Measurements from ENCODE around the gene ZNF32.
A peak's percentile ranks its signal among the peaks of the same experiment; 100 is the strongest.

The ZNF32 gene

DNA sequence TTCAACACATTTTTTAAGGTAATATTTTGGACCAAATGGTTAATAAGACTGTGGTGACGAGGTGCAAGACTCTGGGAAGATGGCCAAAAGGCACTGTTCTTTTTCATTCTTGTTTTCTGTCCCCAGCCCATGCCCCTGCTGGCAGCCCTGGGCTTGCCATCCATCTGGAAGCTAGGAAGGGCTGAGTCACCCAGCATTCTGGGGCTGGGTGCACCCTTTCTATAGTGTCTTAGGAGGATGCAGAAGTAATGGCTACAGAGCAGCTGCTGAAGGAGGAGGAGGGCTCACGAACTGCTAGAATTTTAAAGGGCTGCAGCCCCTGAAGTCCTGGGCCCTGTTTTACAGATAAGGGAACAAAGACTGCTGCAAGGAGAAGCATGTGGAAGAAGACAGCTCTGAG is 42.8 kb upstream of the ZNF32 start:
- no peaks in the 10 kb centered on the region for H3K36me3 ChIP-seq (ENCODE audit: insufficient read depth, low read length)
- H3K9ac ChIP-seq (ENCODE audit: insufficient read length) = no peak overlapping the region
- H3K4me3 ChIP-seq = no peak overlapping the region
- H3K9me3 ChIP-seq (ENCODE audit: low read depth, low read length) = no peaks in the 10 kb centered on the region
- no peak for TF ChIP-seq EZH2 (IDR thresholded peaks at IDR 0.05)
- TF ChIP-seq FOXP2 (optimal IDR thresholded peaks at IDR 0.05; ENCODE audit: control extremely low read depth, extremely low read length, insufficient read depth) = no peak
- TF ChIP-seq POLR2AphosphoS5 (IDR thresholded peaks at IDR 0.05; ENCODE audit: borderline replicate concordance, low read depth, low read length) = no peak
- DNase-seq (ENCODE audit: low read depth, low spot score) = no peak
- no peak overlapping the region for H3K27ac ChIP-seq

DNA sequence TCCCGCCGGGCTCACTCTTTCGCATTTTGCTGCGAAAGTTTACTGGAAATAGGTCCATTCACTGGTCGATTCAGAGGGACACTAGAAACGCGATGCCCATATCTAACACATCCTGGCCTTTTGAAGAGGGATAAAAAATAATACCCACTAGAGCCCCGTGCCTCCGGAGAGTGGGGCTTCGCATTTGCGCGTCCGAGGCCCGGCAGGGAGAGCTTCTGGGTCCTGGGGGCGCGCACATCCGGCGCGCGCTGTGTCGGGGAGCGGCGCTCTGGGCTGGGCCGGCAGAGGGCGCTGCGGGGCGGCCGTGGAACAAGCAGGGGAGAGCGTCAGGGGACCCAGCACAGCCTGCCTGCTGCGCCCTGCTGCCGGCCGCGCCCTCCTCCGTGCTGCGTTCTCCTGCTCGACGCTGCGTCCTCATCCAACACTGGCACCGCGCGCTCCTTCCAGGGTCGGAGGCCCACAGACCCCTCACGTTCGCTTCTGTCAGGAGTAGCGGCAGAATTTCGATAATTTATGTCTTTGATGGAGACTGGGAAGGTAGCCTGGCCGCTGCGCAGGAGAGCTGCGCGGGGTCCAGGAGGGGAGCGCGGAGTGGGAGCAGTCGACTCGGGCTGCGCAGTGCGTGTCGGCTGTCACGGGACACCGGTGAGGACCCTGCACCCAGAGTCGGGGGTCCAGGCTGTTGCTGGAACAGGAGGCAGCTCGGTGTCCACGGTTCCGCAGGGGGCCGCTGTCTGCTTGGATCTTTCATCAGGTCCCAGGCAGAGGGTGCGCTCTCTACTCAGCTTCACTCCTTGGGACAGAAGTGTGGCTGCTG is 41.5 kb upstream of the ZNF32 start:
- Histone ChIP-seq H3K36me3 (ENCODE audit: insufficient read depth, low read length) (no peaks in the 10 kb centered on the region), H3K9me3 (ENCODE audit: low read depth, low read length) (no peaks in the 10 kb centered on the region), H3K4me3 (peak overlapping the region; percentile 72), H3K27ac (no peak overlapping the region), H3K9ac (ENCODE audit: insufficient read length) (no peak overlapping the region)
- DNase-seq (ENCODE audit: low read depth, low spot score) = no peak
- TF ChIP-seq POLR2AphosphoS5 (IDR thresholded peaks at IDR 0.05; ENCODE audit: borderline replicate concordance, low read depth, low read length) (no peak), FOXP2 (optimal IDR thresholded peaks at IDR 0.05; ENCODE audit: control extremely low read depth, extremely low read length, insufficient read depth) (no peak), EZH2 (IDR thresholded peaks at IDR 0.05) (no peak)

DNA sequence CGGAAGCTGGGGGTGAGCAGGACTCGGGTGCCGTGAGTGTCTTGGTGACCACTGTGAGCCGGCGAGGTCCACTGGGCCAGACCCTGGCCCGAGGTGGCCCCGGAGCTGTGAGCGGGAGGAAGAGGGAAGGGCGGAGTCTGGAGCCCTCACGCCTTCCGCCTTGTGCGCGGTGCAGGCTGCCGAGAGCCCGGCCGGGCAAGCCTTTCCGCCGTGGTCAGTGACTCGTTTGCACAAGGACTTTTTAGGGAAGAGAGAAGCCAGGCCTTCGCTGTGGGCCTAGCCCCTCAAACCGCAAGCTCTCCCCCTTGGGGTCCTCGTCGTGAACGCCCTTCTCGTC is 40.9 kb upstream of the ZNF32 start:
- Histone ChIP-seq H3K36me3 (ENCODE audit: insufficient read depth, low read length) (no peaks in the 10 kb centered on the region), H3K4me3 (peak overlapping the region; percentile 72), H3K9me3 (ENCODE audit: low read depth, low read length) (no peaks in the 10 kb centered on the region), H3K27ac (no peak overlapping the region), H3K9ac (ENCODE audit: insufficient read length) (no peak overlapping the region)
- no peak for DNase-seq (ENCODE audit: low read depth, low spot score)
- no peak for TF ChIP-seq EZH2 (IDR thresholded peaks at IDR 0.05)
- TF ChIP-seq POLR2AphosphoS5 (IDR thresholded peaks at IDR 0.05; ENCODE audit: borderline replicate concordance, low read depth, low read length) = no peak
- TF ChIP-seq FOXP2 (optimal IDR thresholded peaks at IDR 0.05; ENCODE audit: control extremely low read depth, extremely low read length, insufficient read depth) = no peak

DNA sequence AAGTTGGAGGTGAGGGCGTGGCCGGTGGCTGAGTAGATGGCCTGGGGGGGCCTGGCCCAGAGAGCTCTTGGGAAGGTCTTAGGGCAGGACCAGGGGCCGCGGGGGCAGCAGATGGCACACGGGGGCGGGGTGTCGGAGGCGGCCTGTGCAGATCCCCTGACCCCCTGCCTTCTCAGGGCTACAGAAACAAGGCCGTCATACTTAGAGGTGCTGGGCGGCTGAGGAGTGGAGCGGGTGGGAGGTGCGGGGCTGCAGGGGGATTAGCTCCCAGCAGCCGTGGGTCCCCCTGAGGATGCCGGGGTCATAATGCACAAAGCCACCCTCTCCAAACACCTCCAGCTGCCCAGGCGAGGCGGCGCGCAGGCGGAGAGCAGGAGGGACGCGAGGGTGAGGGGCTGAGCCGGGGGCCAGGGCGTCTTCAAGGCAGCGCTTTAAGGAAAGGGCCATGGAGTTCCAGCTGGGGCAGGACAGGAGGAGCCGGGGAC is 40.4 kb upstream of the ZNF32 start:
- Histone ChIP-seq H3K4me3 (no peak overlapping the region), H3K9ac (ENCODE audit: insufficient read length) (no peak overlapping the region), H3K9me3 (ENCODE audit: low read depth, low read length) (no peaks in the 10 kb centered on the region), H3K27ac (no peak overlapping the region), H3K36me3 (ENCODE audit: insufficient read depth, low read length) (no peaks in the 10 kb centered on the region)
- no peak for TF ChIP-seq FOXP2 (optimal IDR thresholded peaks at IDR 0.05; ENCODE audit: control extremely low read depth, extremely low read length, insufficient read depth)
- no peak for TF ChIP-seq EZH2 (IDR thresholded peaks at IDR 0.05)
- TF ChIP-seq POLR2AphosphoS5 (IDR thresholded peaks at IDR 0.05; ENCODE audit: borderline replicate concordance, low read depth, low read length) = no peak
- no peak for DNase-seq (ENCODE audit: low read depth, low spot score)

DNA sequence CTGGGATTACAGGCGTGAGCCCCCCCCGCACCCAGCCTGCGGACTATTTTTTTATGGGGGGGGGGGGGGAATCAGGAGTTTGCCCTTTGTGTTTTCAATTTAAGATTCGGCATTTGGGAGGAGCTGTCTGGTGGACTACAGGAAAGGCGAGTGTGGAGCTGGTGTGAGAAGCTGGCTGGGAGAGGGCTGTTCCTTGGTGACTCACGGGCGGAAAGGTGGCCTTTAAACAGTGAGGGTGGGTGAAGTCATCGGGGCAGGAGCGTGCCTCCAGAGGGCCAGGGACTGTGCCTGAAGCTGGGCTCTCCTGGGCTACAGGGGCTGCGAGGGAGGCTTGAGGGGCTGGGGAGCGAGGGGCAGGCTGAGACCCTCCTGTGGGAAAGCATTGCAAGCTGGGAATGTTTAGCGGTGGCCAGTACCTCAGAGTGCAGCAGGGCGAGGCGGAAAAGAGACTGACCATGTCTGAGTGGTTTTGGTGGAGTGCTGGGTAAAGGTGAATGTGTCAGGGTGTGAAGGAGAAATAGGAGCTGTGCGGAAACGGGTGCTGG is 39.7 kb upstream of the ZNF32 start:
- DNase-seq (ENCODE audit: low read depth, low spot score) = no peak
- Histone ChIP-seq H3K4me3 (no peak overlapping the region), H3K9ac (ENCODE audit: insufficient read length) (no peak overlapping the region), H3K27ac (no peak overlapping the region), H3K9me3 (ENCODE audit: low read depth, low read length) (no peaks in the 10 kb centered on the region), H3K36me3 (ENCODE audit: insufficient read depth, low read length) (no peaks in the 10 kb centered on the region)
- TF ChIP-seq FOXP2 (optimal IDR thresholded peaks at IDR 0.05; ENCODE audit: control extremely low read depth, extremely low read length, insufficient read depth) (no peak), EZH2 (IDR thresholded peaks at IDR 0.05) (no peak), POLR2AphosphoS5 (IDR thresholded peaks at IDR 0.05; ENCODE audit: borderline replicate concordance, low read depth, low read length) (no peak)

- H3K36me3 ChIP-seq (ENCODE audit: insufficient read depth, low read length) = no peaks in the 10 kb centered on the region
Measured at GRCh38 chr10:43687373-43687772, 38.7 kb upstream of the ZNF32 start.

GRCh38 chr10:43686414-43686813 is 37.7 kb upstream of the ZNF32 start:
- no peak overlapping the region for H3K9ac ChIP-seq (ENCODE audit: insufficient read length)
- TF ChIP-seq POLR2AphosphoS5 (IDR thresholded peaks at IDR 0.05; ENCODE audit: borderline replicate concordance, low read depth, low read length) = no peak
- no peak for TF ChIP-seq EZH2 (IDR thresholded peaks at IDR 0.05)
- TF ChIP-seq FOXP2 (optimal IDR thresholded peaks at IDR 0.05; ENCODE audit: control extremely low read depth, extremely low read length, insufficient read depth) = no peak
- no peaks in the 10 kb centered on the region for H3K36me3 ChIP-seq (ENCODE audit: insufficient read depth, low read length)
- H3K9me3 ChIP-seq (ENCODE audit: low read depth, low read length) = no peaks in the 10 kb centered on the region
- no peak overlapping the region for H3K27ac ChIP-seq
- H3K4me3 ChIP-seq = no peak overlapping the region
- no peak for DNase-seq (ENCODE audit: low read depth, low spot score)

More at GRCh38 chr10:43687373-43687772, 38.7 kb upstream of the ZNF32 start:
- no peak for DNase-seq (ENCODE audit: low read depth, low spot score)
- Histone ChIP-seq H3K9me3 (ENCODE audit: low read depth, low read length) (no peaks in the 10 kb centered on the region), H3K27ac (no peak overlapping the region), H3K9ac (ENCODE audit: insufficient read length) (no peak overlapping the region), H3K4me3 (no peak overlapping the region)
- TF ChIP-seq POLR2AphosphoS5 (IDR thresholded peaks at IDR 0.05; ENCODE audit: borderline replicate concordance, low read depth, low read length) (no peak), EZH2 (IDR thresholded peaks at IDR 0.05) (no peak)

- Histone ChIP-seq H3K4me3 (no peak overlapping the region), H3K9me3 (ENCODE audit: low read depth, low read length) (no peaks in the 10 kb centered on the region), H3K27ac (no peak overlapping the region), H3K36me3 (ENCODE audit: insufficient read depth, low read length) (no peaks in the 10 kb centered on the region), H3K9ac (ENCODE audit: insufficient read length) (no peak overlapping the region)
- DNase-seq (ENCODE audit: low read depth, low spot score) = no peak
- TF ChIP-seq POLR2AphosphoS5 (IDR thresholded peaks at IDR 0.05; ENCODE audit: borderline replicate concordance, low read depth, low read length) (no peak), FOXP2 (optimal IDR thresholded peaks at IDR 0.05; ENCODE audit: control extremely low read depth, extremely low read length, insufficient read depth) (no peak), EZH2 (IDR thresholded peaks at IDR 0.05) (no peak)
Measured at GRCh38 chr10:43685744-43686143, 37.1 kb upstream of the ZNF32 start.

GRCh38 chr10:43684292-43684559 is 35.5 kb upstream of the ZNF32 start:
- H3K9ac ChIP-seq (ENCODE audit: insufficient read length) = no peak overlapping the region
- no peak for TF ChIP-seq FOXP2 (optimal IDR thresholded peaks at IDR 0.05; ENCODE audit: control extremely low read depth, extremely low read length, insufficient read depth)
- TF ChIP-seq EZH2 (IDR thresholded peaks at IDR 0.05) = no peak
- TF ChIP-seq POLR2AphosphoS5 (IDR thresholded peaks at IDR 0.05; ENCODE audit: borderline replicate concordance, low read depth, low read length) = no peak

More at GRCh38 chr10:43684292-43684559, 35.5 kb upstream of the ZNF32 start:
- no peaks in the 10 kb centered on the region for H3K9me3 ChIP-seq (ENCODE audit: low read depth, low read length)
- no peaks in the 10 kb centered on the region for H3K36me3 ChIP-seq (ENCODE audit: insufficient read depth, low read length)
- no peak overlapping the region for H3K27ac ChIP-seq
- no peak for DNase-seq (ENCODE audit: low read depth, low spot score)
- no peak overlapping the region for H3K4me3 ChIP-seq
